Eye (tissue), 1 donor: Measurements from ENCODE around the gene PTPN1.
"Not testable (repeated sequence)": the region's sequence is repeated elsewhere in the genome, so short reads cannot be mapped to it uniquely, and the experiment has no call there.

ENCODE experiments used
- DNase-seq: peaks from one replicate; pipeline ENCODE4 v3.0.0-alpha.2; 2015

The PTPN1 gene

DNA sequence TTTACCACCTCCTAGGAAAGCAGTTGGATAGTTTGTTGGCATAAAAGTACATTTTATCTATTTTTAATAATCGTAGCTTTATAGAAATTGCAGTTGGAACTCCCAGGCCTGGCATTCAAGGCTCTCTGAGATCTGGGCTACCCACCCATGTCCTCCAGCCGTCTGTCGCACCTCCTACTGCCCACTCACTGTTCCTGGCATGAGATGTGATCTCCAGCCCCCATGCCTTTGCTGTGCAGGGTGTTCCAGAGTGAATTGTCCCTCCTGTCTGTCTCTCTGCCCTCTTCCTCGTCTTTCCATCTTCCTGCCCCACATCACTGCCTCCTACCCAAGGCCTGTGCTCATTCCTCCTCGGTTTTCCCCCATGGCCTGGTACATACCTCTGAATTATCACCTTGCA is 50.7 kb downstream of the PTPN1 start:
- DNase-seq = no peak

- peak; percentile 38 for DNase-seq
Observed at GRCh38 chr20:50561379-50562078, 51.3 kb downstream of the PTPN1 start.

GRCh38 chr20:50562262-50562701 is 52.1 kb downstream of the PTPN1 start:
- DNase-seq = no peak

- DNase-seq = no peak
Observed at GRCh38 chr20:50563133-50563944, 53.2 kb downstream of the PTPN1 start.

GRCh38 chr20:50565383-50565782 is 55.2 kb downstream of the PTPN1 start:
- no peak for DNase-seq

DNA sequence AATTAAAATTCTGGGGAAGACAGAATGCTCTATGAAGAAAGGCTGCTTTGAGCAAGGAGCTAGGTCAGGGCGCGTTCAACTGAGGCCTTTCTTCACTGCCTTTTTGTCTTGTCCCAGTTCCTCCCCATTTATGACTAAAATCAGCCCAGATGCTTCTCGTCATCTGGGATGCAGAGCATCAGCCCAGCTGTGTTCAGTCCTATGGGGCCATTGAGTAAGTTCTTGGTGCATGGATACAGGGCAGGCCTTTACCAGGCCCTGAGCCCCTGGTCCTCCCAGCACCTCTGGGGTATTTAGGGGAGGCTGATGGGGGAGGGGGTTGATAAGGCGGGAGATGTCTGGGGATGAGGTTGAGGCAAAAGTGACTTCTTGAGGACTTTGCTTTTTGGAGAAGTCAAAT is 55.7 kb downstream of the PTPN1 start:
- no peak for DNase-seq

- no peak for DNase-seq
Observed at GRCh38 chr20:50567860-50568548, 57.8 kb downstream of the PTPN1 start.

DNA sequence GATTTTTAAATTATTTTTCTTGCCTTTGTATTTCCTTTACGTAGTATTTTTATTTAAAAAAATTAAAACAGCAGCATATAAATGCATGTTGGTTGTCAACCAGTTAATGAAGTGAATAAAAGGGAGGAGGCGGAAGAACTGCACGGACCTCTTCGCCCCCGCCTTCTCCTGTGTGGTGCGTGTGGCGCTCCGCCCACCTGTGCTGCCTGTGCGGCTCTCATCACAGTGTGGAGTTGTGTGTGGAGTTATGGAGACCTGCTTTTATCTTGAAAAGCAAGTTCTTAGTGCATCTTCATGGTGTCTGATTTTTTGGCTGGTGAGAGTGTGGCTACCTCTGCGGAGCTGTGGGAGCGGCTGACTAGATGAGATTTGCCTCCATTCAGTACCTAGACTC is 58.4 kb downstream of the PTPN1 start:
- DNase-seq = no peak

GRCh38 chr20:50569487-50569863 is 59.3 kb downstream of the PTPN1 start:
- DNase-seq = not testable (repeated sequence)

GRCh38 chr20:50569864-50570836 is 60.0 kb downstream of the PTPN1 start:
- no peak for DNase-seq

DNA sequence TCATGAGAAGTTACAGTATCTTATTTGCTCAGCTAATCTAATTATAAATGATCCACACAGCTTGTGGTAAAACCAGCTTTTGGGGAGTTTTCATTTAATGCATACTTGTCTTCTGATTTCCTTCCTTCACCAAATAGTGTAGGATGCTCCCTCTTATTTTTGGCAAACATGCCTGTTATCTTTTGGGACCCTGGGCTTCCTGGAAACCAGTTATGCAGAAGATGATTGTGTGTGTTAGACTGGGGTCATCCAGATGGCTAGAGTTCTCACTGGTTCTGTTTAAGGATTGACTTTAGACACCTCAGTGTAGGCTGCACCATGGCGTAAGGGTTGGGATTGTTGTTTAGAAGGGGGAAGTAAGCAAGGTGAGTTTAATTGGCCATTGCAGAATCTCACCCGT is 61.3 kb downstream of the PTPN1 start:
- DNase-seq = no peak

- peak; percentile 37 for DNase-seq
Observed at GRCh38 chr20:50572938-50573777, 63.0 kb downstream of the PTPN1 start.

GRCh38 chr20:50574108-50574507 is 63.9 kb downstream of the PTPN1 start:
- no peak for DNase-seq

GRCh38 chr20:50574586-50574985 is 64.4 kb downstream of the PTPN1 start:
- DNase-seq = no peak

DNA sequence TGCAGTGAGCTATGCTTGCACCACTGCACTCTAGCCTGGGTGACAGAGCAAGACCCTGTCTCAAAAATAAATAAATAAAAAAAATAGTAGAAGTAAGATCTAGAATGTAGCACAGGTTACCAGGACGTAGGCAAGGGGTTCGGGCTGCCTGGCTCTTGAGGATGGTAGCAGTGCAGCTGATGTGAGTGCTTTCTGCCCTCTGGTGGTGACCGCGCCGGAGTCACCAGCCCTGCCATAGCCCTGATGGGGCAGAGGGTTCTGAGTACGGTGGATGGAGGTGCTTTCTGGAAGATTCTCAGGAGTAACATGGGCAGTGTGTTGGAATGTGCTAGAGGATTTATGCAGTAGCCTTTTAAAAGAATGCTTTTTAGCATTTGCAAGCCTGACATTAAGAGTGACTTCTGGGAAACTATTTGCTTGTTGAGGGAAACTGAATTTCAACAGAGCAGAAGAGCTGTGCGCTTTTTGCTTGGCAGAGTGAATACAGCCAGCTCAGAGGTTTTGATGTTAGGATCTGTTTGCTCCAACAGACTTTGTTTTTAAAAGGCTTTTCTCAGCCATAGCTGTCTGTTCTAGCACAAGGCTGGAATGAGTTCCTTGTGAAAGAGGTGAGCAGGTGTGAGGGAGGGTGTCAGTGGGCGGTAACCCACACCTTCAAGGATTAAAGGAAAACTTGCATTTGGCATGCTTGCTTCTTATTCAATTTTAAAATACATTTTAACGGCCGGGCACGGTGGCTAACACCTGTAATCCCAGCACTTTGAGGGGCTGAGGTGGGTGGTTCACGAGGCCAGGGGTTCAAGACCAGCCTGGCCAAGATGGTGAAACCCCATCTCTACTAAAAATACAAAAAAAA is 65.9 kb downstream of the PTPN1 start:
- DNase-seq = peak; percentile 64

- DNase-seq = no peak
Observed at GRCh38 chr20:50577175-50578018, 67.2 kb downstream of the PTPN1 start.

DNA sequence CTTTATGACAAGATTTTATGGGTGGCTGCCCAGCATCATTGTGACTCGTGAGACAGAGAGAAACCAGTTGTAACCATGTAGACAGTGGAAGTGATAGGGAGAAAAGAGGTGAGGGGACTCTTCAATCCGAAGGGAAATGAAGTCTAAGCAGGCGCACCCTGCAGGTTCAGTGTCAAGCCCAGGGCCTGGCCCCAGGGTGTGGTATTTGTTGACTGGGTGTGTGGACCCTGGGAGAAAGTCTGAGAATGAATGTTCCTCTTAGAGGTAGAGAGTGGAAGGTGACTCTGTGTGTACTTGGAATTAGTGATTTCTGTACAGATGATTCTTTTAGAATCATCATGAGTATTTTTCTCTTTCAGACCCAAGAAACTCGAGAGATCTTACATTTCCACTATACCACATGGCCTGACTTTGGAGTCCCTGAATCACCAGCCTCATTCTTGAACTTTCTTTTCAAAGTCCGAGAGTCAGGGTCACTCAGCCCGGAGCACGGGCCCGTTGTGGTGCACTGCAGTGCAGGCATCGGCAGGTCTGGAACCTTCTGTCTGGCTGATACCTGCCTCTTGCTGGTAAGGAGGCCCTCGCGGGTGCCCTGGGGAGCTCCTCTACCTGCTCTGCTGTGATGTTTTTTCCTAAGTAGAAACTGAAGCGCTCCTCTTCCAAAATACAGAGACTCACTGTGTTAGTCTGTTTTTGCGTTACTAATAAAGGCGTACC is 68.0 kb downstream of the PTPN1 start:
- DNase-seq = no peak

- DNase-seq = no peak
Observed at GRCh38 chr20:50578778-50579165, 68.6 kb downstream of the PTPN1 start.

DNA sequence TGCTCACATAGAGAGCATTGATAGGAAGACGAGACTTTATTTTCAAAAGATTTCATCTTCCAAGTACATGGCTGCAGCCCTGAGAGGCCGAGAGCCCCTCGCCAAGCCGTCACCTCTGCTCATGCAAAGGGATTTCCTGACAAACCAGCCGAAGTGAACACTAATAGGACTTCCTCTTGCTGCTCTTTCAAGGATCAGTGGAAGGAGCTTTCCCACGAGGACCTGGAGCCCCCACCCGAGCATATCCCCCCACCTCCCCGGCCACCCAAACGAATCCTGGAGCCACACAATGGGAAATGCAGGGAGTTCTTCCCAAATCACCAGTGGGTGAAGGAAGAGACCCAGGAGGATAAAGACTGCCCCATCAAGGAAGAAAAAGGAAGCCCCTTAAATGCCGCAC is 69.3 kb downstream of the PTPN1 start:
- DNase-seq = no peak
